HEK293 (cell line): ENCODE data around the gene CPA2.
"Not testable (repeated sequence)": the region's sequence is repeated elsewhere in the genome, so short reads cannot be mapped to it uniquely, and the experiment has no call there.

Experiments
- CTCF ChIP-seq: fragments of 450-650 bp; formaldehyde crosslinking; IDR thresholded peaks from 2 replicates; pipeline ENCODE4 v1.5.1; 2016; ENCODE audit warnings: missing biosample characterization, missing genetic modification characterization
- GLIS2 ChIP-seq: fragments of 450-650 bp; formaldehyde crosslinking; IDR thresholded peaks from 2 replicates; pipeline ENCODE4 v1.5.1; 2016; ENCODE audit warnings: missing biosample characterization, missing genetic modification characterization
- PBX3 ChIP-seq: sonication (generic); formaldehyde crosslinking; IDR thresholded peaks from 2 replicates; pipeline ENCODE4 v1.8.1; 2022; ENCODE audit warnings: mild to moderate bottlenecking, moderate library complexity, missing genetic modification reagents
- REST ChIP-seq: fragments of 450-650 bp; formaldehyde crosslinking; IDR thresholded peaks from 2 replicates; pipeline ENCODE4 v1.5.1; 2016; ENCODE audit warnings: missing biosample characterization, missing genetic modification characterization
- ZNF155 ChIP-seq: fragments of 450-650 bp; formaldehyde crosslinking; IDR thresholded peaks from 2 replicates; pipeline ENCODE4 v1.5.1; 2016; ENCODE audit warnings: missing biosample characterization, missing genetic modification characterization
- ZNF274 ChIP-seq, 2 experiments: fragments of 200-500 bp in 1 of 2; fragments of 450-650 bp in 1 of 2; sonication (Bioruptor generic) in 1 of 2; formaldehyde crosslinking in 1 of 2; IDR thresholded peaks; 2 replicates each; pipeline versions ENCODE4 v1.5.1 to v1.6.1; 2014 to 2016; ENCODE audit warnings: borderline replicate concordance in 1 of 2, inconsistent platforms in 1 of 2, low read length in 1 of 2, missing biosample characterization in 1 of 2, missing genetic modification characterization in 1 of 2
- ZNF580 ChIP-seq: fragments of 450-650 bp; formaldehyde crosslinking; IDR thresholded peaks from 2 replicates; pipeline ENCODE4 v1.5.1; 2016; ENCODE audit warnings: missing biosample characterization, missing genetic modification characterization
- ZNF777 ChIP-seq: fragments of 450-650 bp; formaldehyde crosslinking; IDR thresholded peaks from 2 replicates; pipeline ENCODE4 v1.5.1; 2017; ENCODE audit warnings: missing biosample characterization, missing genetic modification characterization, borderline replicate concordance

- TF ChIP-seq CTCF (tag by site-specific recombination); GLIS2 (tag by site-specific recombination); ZNF580; ZNF274 (IDR thresholded peaks at IDR 0.05; ENCODE audit: low read length); ZNF274 (tag by site-specific recombination; IDR thresholded peaks at IDR 0.05; ENCODE audit: borderline replicate concordance); PBX3 (CRISPR knock-in tag); ZNF155 (tag by site-specific recombination); ZNF777 (tag by site-specific recombination); REST (tag by site-specific recombination): not testable (repeated sequence)
These were observed 55.0 kb downstream of the CPA2 start for GRCh38 chr7:130321542-130322229.
